Lower lobe of right lung (tissue), 2 donors: Measurements from ENCODE around the gene RESP18. TPM values are rescaled to one million over a fixed set of nuclear protein-coding genes. Genes with fewer than 3 reads are reported as not detected.
A peak's percentile ranks its signal among the peaks of the same experiment; 100 is the strongest.

Source experiments
- ATAC-seq, 2 donors: fragments of 200-7000 bp; cut with Tn5 transposase; one replicate each; pipeline ENCODE4 v1.9.1; 2020 to 2022; ENCODE audit warnings: mild to moderate bottlenecking in 2 of 2, moderate library complexity in 2 of 2
- DNase-seq: peaks from one replicate; pipeline ENCODE4 v3.0.0-alpha.2; 2020
- H3K27ac ChIP-seq: fragments of 200-600 bp; one replicate; pipeline ENCODE4 v1.8.0; 2022
- H3K27me3 ChIP-seq: fragments of 200-600 bp; one replicate; pipeline ENCODE4 v1.8.0; 2022; ENCODE audit warnings: low read depth
- H3K36me3 ChIP-seq: fragments of 200-600 bp; one replicate; pipeline ENCODE4 v1.8.0; 2022; ENCODE audit warnings: mild to moderate bottlenecking
- H3K4me1 ChIP-seq: fragments of 200-600 bp; one replicate; pipeline ENCODE4 v1.8.0; 2022
- H3K4me3 ChIP-seq: fragments of 200-600 bp; one replicate; pipeline ENCODE4 v1.8.0; 2022; ENCODE audit warnings: mild to moderate bottlenecking
- H3K9me3 ChIP-seq: fragments of 200-600 bp; one replicate; pipeline ENCODE4 v1.8.0; 2022
- CTCF ChIP-seq: fragments of 200-600 bp; IDR thresholded peaks from one replicate; pipeline ENCODE4 v1.8.0; 2022; ENCODE audit warnings: antibody characterized with exemption, mild to moderate bottlenecking
- intact Hi-C: fragments of 100-400 bp; cut with DNase I; formaldehyde crosslinking; loops from one replicate; pipeline ENCODE4 v1.11.0; 2022
- total RNA-seq: library from RNA; stranded (reverse); fragmentation: NEBNext Ultra II Directional; extraction: Animal tissue kit (Norgen Biotek cat#: 25700); gene quantifications from one replicate; pipeline ENCODE4 v1.2.1, GENCODE V29; 2021
- donor health status: DM: no; HTN: yes; CAD: no; lungs with severe emphysema.

RESP18 gene
- total RNA-seq, 1 donor from 2014 or later, result not detected

- peaks cover 10% of the 10 kb centered on the region for H3K4me1 ChIP-seq
- no peak for TF ChIP-seq CTCF
- no peaks in the 10 kb centered on the region for H3K36me3 ChIP-seq
- intact Hi-C loops, result no loop called here
- H3K9me3 ChIP-seq, result no peaks in the 10 kb centered on the region
- peaks cover 47% of the 10 kb centered on the region for H3K27me3 ChIP-seq
- no peak overlapping the region for H3K27ac ChIP-seq
- DNase-seq (no peak), ATAC-seq (no peak)
- no peak overlapping the region for H3K4me3 ChIP-seq
Measured at GRCh38 chr2:219354582-219354981, 22.0 kb upstream of the RESP18 start.

- no peak overlapping the region for H3K27ac ChIP-seq
- no peaks in the 10 kb centered on the region for H3K36me3 ChIP-seq
- TF ChIP-seq CTCF, result no peak
- peaks cover 3% of the 10 kb centered on the region for H3K4me1 ChIP-seq
- intact Hi-C loops, result no loop called here
- ATAC-seq, result no peak
- H3K27me3 ChIP-seq, result peaks cover 35% of the 10 kb centered on the region
- no peaks in the 10 kb centered on the region for H3K9me3 ChIP-seq
- no peak overlapping the region for H3K4me3 ChIP-seq
- DNase-seq, result no peak
Measured at GRCh38 chr2:219353129-219353528, 20.6 kb upstream of the RESP18 start.

GRCh38 chr2:219352448-219353023, 20.0 kb upstream of the RESP18 start:
- DNase-seq (peak; percentile 55), ATAC-seq (peak; percentile 68 to 79)
- H3K36me3 ChIP-seq, result no peaks in the 10 kb centered on the region
- peaks cover 29% of the 10 kb centered on the region for H3K27me3 ChIP-seq
- TF ChIP-seq CTCF, result peak; percentile 66
- H3K4me3 ChIP-seq, result no peak overlapping the region
- intact Hi-C loops, result no loop called here
- H3K9me3 ChIP-seq, result no peaks in the 10 kb centered on the region
- H3K27ac ChIP-seq, result no peak overlapping the region
- no peaks in the 10 kb centered on the region for H3K4me1 ChIP-seq

GRCh38 chr2:219350710-219351221, 18.2 kb upstream of the RESP18 start:
- no peak for TF ChIP-seq CTCF
- H3K27me3 ChIP-seq, result peaks cover 17% of the 10 kb centered on the region
- ATAC-seq, result no peak

GRCh38 chr2:219350215-219350614, 17.7 kb upstream of the RESP18 start:
- no peak for ATAC-seq
- Histone ChIP-seq H3K4me1 (no peaks in the 10 kb centered on the region), H3K27ac (no peak overlapping the region), H3K36me3 (no peaks in the 10 kb centered on the region), H3K27me3 (peaks cover 16% of the 10 kb centered on the region), H3K4me3 (no peak overlapping the region), H3K9me3 (no peaks in the 10 kb centered on the region)
- no peak for TF ChIP-seq CTCF
- intact Hi-C loops, result no loop called here
- DNase-seq, result no peak

More at GRCh38 chr2:219350710-219351221, 18.2 kb upstream of the RESP18 start:
- Histone ChIP-seq H3K9me3 (no peaks in the 10 kb centered on the region), H3K4me3 (no peak overlapping the region), H3K36me3 (no peaks in the 10 kb centered on the region), H3K4me1 (no peaks in the 10 kb centered on the region), H3K27ac (no peak overlapping the region)
- DNase-seq, result no peak
- intact Hi-C loops, result no loop called here
